Hepatocyte (in vitro differentiated cells): ENCODE results near the gene LSM14A. TPM values are rescaled to one million over a fixed set of nuclear protein-coding genes. Genes with fewer than 3 reads are reported as not detected.

Source experiments
- DNase-seq: peaks from one replicate; pipeline ENCODE4 v3.0.0-alpha.2; 2016; ENCODE audit warnings: low spot score
- H2AFZ ChIP-seq: fragments of 200-600 bp; sonication (generic); 2 replicates; pipeline ENCODE4 v1.6.0; 2016; ENCODE audit warnings: antibody characterized with exemption, mild to moderate bottlenecking
- H3K27ac ChIP-seq: fragments of 200-600 bp; sonication (generic); 2 replicates; pipeline ENCODE4 v1.5.1; 2016; ENCODE audit warnings: mild to moderate bottlenecking
- H3K27me3 ChIP-seq: fragments of 200-600 bp; sonication (generic); 2 replicates; pipeline ENCODE4 v1.6.1; 2016
- H3K36me3 ChIP-seq: fragments of 200-600 bp; sonication (generic); replicated peaks from 2 replicates; pipeline ENCODE4 v1.5.1; 2016; ENCODE audit warnings: low read depth; ENCODE audit not compliant: insufficient read depth
- H3K4me1 ChIP-seq: fragments of 200-600 bp; sonication (generic); 2 replicates; pipeline ENCODE4 v1.5.1; 2016; ENCODE audit warnings: mild to moderate bottlenecking, moderate library complexity; ENCODE audit not compliant: insufficient read depth
- H3K4me2 ChIP-seq: fragments of 200-600 bp; sonication (generic); 2 replicates; pipeline ENCODE4 v1.6.0; 2016
- H3K4me3 ChIP-seq: fragments of 200-600 bp; sonication (generic); 2 replicates; pipeline ENCODE4 v1.5.1; 2016; ENCODE audit warnings: mild to moderate bottlenecking
- H3K79me2 ChIP-seq: fragments of 200-600 bp; sonication (generic); 2 replicates; pipeline ENCODE4 v1.6.0; 2017; ENCODE audit warnings: mild to moderate bottlenecking
- H3K9me2 ChIP-seq: fragments of 200-600 bp; sonication (generic); replicated peaks from 2 replicates; pipeline ENCODE4 v1.6.0; 2017; ENCODE audit warnings: mild to moderate bottlenecking; ENCODE audit not compliant: insufficient read depth
- H3K9me3 ChIP-seq: fragments of 200-600 bp; sonication (generic); 2 replicates; pipeline ENCODE4 v1.5.1; 2016; ENCODE audit warnings: low read depth, mild to moderate bottlenecking
- H4K20me1 ChIP-seq: fragments of 200-600 bp; sonication (generic); 2 replicates; pipeline ENCODE4 v1.6.0; 2016; ENCODE audit warnings: mild to moderate bottlenecking; ENCODE audit not compliant: insufficient read depth, poor library complexity, severe bottlenecking
- CTCF ChIP-seq: fragments of 200-600 bp; sonication (generic); IDR thresholded peaks from 2 replicates; pipeline ENCODE4 v1.5.1; 2016; ENCODE audit warnings: antibody characterized with exemption, mild to moderate bottlenecking; ENCODE audit not compliant: poor library complexity
- EZH2 ChIP-seq: fragments of 200-600 bp; sonication (generic); IDR thresholded peaks from 2 replicates; pipeline ENCODE4 v1.6.1; 2016; ENCODE audit warnings: antibody characterized with exemption, mild to moderate bottlenecking, borderline replicate concordance
- EZH2phosphoT487 ChIP-seq: fragments of 200-600 bp; sonication (generic); IDR thresholded peaks from one replicate; pipeline ENCODE4 v1.6.1; 2018; ENCODE audit warnings: antibody characterized with exemption, mild to moderate bottlenecking, low read depth, moderate library complexity; ENCODE audit not compliant: unreplicated experiment, severe bottlenecking
- WGBS: methylation state at CpG from one replicate; pipeline ENCODE4 v1.1.6; 2016; ENCODE audit warnings: low lambda C conversion rate; ENCODE audit errors: missing lambda C conversion rate; 5-methylcytosine and 5-hydroxymethylcytosine counted together
- polyA plus RNA-seq: library from polyadenylated mRNA; unstranded; fragments of >200 nt; fragmentation: Nextera tagmentation; extraction: Ambion mirVana; gene quantifications from 2 replicates; pipeline ENCODE4 v1.2.1, GENCODE V29; 2016
- total RNA-seq: library from RNA; depleted of rRNA; stranded (reverse); fragments of >200 nt; gene quantifications from 2 replicates; pipeline ENCODE4 v1.2.3, GENCODE V29; 2014

The LSM14A gene
- total and polyA plus RNA-seq, 2 experiments from 2014 or later: 64.7 to 96.5 TPM

GRCh38 chr19:34141025-34141424 lies 31.3 kb upstream of the LSM14A start:
- H3K9me2 ChIP-seq: no peaks in the 10 kb centered on the region
- WGBS: 30% methylated on average over 5 of the region's 5 CpGs

GRCh38 chr19:34142440-34142839 lies 29.9 kb upstream of the LSM14A start:
- no peak overlapping the region for H3K4me3 ChIP-seq
- H3K27me3 ChIP-seq: no peaks in the 10 kb centered on the region
- no peaks in the 10 kb centered on the region for H3K79me2 ChIP-seq
- no peak overlapping the region for H3K27ac ChIP-seq
- H3K36me3 ChIP-seq: no peaks in the 10 kb centered on the region
- DNase-seq: no peak
- H3K9me3 ChIP-seq: no peaks in the 10 kb centered on the region
- 70% methylated on average over 3 of the region's 3 CpGs for WGBS
- no peak overlapping the region for H3K4me2 ChIP-seq
- H2AFZ ChIP-seq: no peak overlapping the region
- no peaks in the 10 kb centered on the region for H3K9me2 ChIP-seq
- TF ChIP-seq EZH2: no peak
- TF ChIP-seq EZH2phosphoT487: no peak
- no peak for TF ChIP-seq CTCF
- H3K4me1 ChIP-seq: no peaks in the 10 kb centered on the region
- H4K20me1 ChIP-seq: no peaks in the 10 kb centered on the region

More at GRCh38 chr19:34141025-34141424, 31.3 kb upstream of the LSM14A start:
- Histone ChIP-seq H3K4me1 (no peaks in the 10 kb centered on the region), H3K27ac (no peak overlapping the region), H3K36me3 (no peaks in the 10 kb centered on the region), H3K4me3 (no peak overlapping the region), H3K9me3 (no peaks in the 10 kb centered on the region), H3K27me3 (no peaks in the 10 kb centered on the region), H4K20me1 (no peaks in the 10 kb centered on the region), H2AFZ (peak overlapping the region; percentile 23), H3K4me2 (peak overlapping the region; percentile 55), H3K79me2 (no peaks in the 10 kb centered on the region)
- no peak for DNase-seq
- no peak for TF ChIP-seq CTCF
- TF ChIP-seq EZH2phosphoT487: no peak
- TF ChIP-seq EZH2: no peak

GRCh38 chr19:34145741-34146202 lies 26.5 kb upstream of the LSM14A start:
- TF ChIP-seq EZH2: no peak
- TF ChIP-seq EZH2phosphoT487: no peak
- peak; percentile 85 for TF ChIP-seq CTCF

More at GRCh38 chr19:34145741-34146202, 26.5 kb upstream of the LSM14A start:
- DNase-seq: peak; percentile 67
- Histone ChIP-seq H3K27ac (no peak overlapping the region), H3K79me2 (no peaks in the 10 kb centered on the region), H3K4me2 (no peak overlapping the region), H3K27me3 (no peaks in the 10 kb centered on the region), H2AFZ (no peak overlapping the region), H4K20me1 (no peaks in the 10 kb centered on the region), H3K4me3 (no peak overlapping the region), H3K9me3 (no peaks in the 10 kb centered on the region), H3K4me1 (no peaks in the 10 kb centered on the region), H3K9me2 (no peaks in the 10 kb centered on the region), H3K36me3 (no peaks in the 10 kb centered on the region)
- 17% methylated on average over 7 of the region's 7 CpGs for WGBS
